Sigmoid colon (tissue), 3 donors: Measurements from ENCODE around the gene FXR1.

Source experiments
- CTCF ChIP-seq, 4 experiments: fragments of 450-650 bp in 3 of 4; fragments of 200-600 bp in 1 of 4; IDR thresholded peaks; one replicate each; pipeline ENCODE4 v1.5.1; 2016 to 2019; ENCODE audit warnings: antibody characterized with exemption in 4 of 4, mild to moderate bottlenecking in 3 of 4, moderate library complexity in 2 of 4
- POLR2A ChIP-seq, 2 donors: fragments of 450-650 bp; IDR thresholded peaks; one replicate each; pipeline ENCODE4 v1.6.1; 2016; ENCODE audit warnings: antibody characterized with exemption in 2 of 2, mild to moderate bottlenecking in 2 of 2, moderate library complexity in 2 of 2

GRCh38 chr3:181030948-181031347 lies 118.5 kb downstream of the FXR1 start:
- TF ChIP-seq CTCF (IDR thresholded peaks at IDR 0.05) (no peak), POLR2A (IDR thresholded peaks at IDR 0.05) (no peak)
